GM18858 (cell line): ENCODE data around the gene DGAT2.
A peak's percentile ranks its signal among the peaks of the same experiment; 100 is the strongest.
"Not testable (repeated sequence)": the region's sequence is repeated elsewhere in the genome, so short reads cannot be mapped to it uniquely, and the experiment has no call there.

Source experiments
- ATAC-seq: cut with Tn5 transposase; IDR thresholded peaks from one replicate; pipeline ENCODE4 v1.9.1; 2021; ENCODE audit not compliant: unreplicated experiment

DGAT2 gene

DNA sequence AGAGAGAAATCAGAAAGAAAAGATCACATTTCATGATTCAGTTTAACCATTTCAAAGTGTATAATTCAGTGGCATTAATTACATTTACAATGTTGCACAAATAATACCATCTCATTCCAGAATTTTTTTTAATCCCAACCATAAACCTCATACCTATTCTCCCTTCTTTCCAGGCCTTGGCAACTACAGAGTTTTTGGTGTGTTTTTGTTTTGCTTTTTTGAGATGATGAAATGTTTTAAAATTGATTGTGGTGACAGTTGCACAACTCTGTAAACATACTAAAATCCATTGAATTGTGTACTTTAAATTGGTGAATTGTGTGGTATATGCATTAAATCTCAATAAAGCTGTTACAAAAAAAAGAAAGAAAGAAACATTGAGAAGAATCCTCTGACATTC lies 13.6 kb upstream of the DGAT2 start:
- ATAC-seq: not testable (repeated sequence)

DNA sequence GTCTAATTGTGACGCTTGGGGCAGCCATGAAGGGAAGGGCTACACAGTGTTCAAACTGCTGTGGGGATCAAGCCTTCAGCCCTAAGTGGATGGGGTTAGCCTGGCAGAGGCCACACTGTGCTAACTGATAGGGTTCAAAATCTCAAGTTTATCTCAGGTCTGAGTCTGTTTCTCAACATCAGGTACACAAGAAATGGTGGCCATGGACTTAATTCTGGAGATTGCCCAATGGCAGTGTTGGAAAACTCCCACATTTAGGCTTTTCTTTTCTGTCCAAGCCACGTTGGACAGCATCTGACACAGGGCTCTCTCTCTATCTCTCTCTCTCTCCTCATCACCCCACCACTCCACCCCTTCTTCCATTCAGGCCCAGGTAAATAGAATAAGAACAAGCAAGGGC lies 10.9 kb upstream of the DGAT2 start:
- no peak for ATAC-seq

DNA sequence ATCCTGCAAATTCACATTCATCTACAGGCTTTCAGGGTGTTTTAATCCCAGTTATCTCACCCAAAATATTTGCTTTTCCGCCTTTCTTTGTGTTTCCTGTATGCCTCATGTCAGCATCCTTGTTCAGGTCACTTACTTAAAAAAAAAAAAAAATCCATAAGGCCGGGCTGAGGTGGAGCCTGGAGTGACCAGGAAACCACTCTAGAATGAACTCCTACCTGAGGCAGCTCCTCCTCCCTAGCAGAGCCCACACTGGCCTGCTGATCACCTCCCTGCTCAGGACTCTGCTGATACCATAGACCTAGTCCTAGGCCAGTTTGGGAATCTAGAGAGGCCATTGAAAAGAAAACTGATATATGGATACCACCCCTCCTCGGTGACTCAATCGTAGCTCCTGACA lies 8.7 kb upstream of the DGAT2 start:
- ATAC-seq: no peak

DNA sequence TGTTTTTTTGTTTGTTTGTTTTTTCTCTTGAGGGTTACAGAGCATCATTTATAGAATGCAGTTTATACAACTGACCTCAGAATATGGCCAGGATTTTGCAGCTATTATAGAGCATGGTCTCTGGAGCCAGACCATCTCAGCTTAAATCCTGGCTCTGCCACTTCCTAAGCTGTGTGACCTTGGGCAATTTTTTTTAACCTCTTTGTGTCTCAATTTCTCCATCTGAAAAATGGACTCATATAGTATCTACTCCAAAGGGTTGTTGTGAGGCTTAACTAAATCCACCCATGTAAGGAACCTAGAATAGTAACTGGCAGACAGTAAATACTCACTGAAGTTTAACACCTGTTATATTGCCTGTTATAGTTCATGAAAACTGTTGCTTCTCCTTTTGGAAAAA lies 8.3 kb upstream of the DGAT2 start:
- no peak for ATAC-seq

DNA sequence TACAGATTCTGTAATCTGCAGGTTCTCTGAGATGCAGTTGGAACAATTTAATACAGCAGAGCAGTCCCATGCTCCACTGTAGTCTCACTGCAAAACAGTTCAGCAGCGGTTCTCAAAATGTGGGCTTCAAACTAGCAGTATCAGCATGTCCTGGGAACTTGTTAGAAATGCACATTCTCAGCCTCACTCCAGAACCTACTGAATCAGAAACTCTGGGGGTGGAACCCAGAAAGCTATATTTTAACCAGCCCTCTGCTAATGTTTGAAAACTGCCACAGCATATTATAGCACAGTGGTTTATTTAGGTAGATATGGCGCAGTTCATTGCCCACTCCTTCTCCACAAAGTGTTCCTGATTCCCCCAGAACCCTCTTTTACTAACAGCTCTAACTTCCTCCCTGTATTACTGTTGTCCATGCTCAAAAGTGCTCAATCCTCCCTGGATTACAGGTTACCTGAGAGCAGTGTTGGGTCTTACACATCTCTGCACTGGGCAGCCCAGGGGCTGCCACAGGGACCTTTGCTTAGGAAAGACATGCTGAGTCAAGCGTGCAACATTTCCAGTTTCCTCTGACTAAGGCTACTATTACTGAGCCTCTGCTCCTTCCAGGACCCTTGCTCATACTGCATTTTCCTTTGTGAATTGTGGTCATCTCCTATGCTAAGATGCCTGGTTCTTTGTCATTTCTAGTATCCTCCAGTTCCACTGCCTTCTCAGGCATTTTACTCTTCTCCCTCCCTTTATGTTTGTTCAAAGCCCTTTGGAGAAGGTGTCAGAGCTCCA lies 7.7 kb upstream of the DGAT2 start:
- ATAC-seq: no peak

DNA sequence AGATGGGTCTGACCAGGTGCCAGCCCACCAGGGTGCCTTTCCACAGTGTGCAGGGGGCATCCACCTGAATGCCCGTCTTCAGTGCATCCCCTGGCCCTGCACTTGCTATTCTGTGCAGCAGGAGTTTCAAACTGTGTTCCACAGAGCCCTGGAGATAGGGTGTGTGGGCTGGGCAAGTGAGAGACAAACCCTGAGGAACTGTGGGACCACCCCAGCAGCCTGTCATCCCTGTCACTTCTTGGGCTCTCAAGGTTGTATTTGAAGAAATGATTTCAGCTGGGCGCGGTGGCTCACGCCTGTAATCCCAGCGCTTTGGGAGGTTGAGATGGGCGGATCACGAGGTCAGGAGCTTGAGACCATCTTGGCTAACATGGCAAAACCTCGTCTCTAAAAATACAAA lies 6.4 kb upstream of the DGAT2 start:
- ATAC-seq: no peak

DNA sequence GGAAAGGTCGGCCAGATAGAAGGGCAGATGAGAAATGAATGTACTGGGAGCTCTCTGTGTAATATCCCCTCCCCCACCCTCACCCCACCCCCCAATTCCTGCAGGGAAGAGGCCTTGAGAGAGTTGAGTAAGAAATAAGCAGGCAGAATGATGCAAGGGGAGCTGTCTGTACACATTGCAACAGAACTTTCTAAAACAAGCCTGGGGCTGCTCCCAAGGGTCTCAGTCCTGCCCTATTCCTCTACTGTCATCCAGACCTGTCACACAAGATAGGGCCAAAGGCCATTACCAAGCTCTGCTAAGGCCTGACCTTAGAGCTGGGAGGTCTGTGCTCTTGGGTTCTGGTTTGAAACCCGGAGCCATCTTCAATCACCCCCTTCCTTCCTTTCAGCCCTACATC lies 5.7 kb upstream of the DGAT2 start:
- ATAC-seq: no peak

DNA sequence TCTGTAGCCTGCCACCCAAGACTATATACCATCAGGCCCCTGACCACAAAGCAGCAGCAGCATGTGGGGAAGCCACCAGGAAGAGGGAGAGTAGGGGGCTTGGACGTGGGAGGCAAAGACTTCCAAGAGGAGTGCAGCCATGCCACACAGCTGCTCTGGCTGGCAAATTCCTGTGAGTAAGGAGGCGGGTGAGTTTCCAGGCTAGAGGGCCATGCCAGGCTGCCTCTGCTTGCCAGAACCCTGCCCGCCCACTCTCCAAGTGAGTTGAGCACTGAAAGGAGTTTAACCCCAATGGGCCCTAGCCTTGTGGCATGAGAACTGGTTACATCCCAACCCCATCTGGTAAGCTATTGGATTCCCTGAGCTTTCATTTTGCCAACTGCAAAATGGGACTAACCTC lies 4.7 kb upstream of the DGAT2 start:
- ATAC-seq: no peak

DNA sequence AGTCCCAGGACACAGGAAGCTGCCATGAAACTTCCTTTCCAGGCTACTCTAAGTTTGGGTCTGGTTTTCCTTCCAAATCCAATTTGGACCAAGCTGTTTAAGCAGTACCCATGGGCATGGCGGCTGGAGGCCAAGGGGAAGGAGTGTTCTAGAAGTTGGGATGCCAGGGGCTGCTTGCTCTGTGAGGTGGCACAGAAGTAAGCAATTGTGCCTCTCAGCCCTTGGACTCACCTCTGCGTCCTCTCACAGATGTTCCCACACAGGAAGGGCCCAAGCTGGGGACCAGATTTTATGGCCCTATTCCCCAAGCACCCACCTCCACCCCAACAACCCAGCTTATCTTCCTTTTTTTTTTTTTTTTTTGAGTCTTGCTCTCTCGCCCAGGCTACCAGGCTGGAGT lies 3.5 kb upstream of the DGAT2 start:
- ATAC-seq: no peak

DNA sequence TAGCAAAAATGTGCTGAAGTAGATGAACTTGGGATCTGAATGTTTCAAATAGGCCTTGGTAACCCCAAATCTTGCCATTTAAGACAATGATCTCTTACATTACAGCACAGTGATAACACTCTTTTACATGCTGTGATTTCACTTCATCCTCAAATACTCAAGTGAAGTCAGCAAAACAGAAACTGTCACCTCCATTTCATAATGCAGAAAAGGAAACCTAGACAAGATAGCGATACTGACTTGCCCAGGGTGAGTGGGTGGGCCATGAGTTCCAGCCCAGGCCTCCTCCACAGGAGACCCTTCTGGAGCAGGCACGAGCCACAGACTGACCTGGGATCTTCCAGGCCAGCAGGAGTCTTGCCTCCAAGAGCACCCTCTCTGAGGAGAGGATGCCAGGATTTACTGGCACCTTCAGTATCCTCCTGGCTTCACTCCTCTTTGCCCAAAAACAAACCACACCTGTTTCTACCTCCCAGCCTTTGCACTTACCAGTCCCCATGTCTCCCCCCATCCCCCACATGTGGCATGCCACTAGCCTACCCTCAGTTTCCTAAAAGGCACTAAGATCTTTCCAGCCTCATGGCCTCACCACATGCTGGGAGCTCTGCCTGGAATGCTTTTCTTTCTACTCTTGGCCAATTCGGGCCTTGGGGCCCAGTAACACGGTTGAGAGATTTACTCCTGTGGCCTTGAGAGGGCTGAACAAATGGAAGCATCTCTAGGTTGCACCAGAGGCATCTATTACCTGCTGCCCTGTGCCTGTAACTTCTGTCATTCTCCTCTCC lies 1.9 kb upstream of the DGAT2 start:
- ATAC-seq: no peak

DNA sequence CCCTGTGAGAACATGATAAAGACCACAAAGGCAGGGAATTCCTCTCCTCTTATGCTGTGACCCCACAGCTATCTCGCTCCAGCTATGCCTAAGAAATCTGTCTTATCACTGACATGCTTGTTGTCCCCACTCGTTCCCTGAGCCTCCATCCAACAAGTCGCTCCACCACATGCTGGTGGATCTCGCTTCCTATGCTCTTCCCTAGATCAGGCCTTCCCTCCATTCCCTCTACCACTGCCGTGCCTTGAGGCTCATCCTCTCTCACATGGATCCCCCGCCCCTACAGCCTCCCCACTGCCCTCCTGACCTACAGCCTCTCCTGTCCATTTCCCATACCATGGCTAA lies 1.4 kb upstream of the DGAT2 start:
- no peak for ATAC-seq

DNA sequence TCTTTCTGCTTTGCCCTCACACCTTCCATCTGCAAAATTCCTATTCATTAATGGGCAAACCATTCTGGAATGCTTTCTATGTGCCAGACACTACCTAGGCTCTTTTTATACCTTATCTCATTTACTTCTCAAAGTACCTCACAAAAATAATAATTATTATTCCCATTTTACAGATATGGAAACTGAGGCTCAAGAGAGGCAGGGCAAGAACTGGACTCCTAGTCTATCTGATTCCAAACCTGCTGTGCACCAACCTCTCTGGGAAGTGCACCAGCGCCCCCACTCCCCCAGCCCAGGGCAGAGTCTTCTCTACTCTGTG lies 826 bp upstream of the DGAT2 start:
- ATAC-seq: no peak

DNA sequence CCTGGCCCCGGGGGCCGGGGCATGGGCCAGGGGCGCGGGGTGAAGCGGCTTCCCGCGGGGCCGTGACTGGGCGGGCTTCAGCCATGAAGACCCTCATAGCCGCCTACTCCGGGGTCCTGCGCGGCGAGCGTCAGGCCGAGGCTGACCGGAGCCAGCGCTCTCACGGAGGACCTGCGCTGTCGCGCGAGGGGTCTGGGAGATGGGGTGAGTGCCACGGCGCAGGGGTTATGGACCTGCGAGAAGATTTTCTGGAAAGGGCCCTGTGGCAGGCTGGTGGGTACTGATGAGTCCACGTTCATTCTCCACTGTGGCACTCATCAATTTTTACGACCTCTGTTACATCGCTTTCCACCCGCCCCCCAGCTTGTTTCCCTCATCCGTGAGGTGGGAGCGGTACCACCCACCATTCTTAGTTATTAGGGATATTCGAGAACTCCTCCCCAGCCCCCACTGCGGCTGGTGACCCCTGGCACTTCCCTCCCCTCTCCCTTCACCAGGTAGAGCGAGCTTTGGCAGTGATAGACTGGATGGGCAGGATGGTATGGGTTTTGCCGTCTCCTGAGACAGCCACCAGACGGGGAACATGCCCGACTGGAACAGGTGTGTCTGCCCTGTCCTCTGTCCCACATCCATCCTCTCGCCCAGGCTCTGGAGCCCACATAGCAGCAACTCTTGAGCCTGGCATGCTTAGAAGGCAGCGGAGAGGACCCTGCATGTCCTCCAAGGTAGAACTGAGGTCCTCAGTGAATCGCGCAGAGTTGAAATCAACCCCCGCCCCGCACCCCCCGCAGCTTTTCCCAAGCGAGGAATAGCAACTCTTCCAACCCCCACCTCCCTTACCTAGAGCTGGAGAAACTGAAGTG lies 562 bp downstream of the DGAT2 start:
- no peak for ATAC-seq

DNA sequence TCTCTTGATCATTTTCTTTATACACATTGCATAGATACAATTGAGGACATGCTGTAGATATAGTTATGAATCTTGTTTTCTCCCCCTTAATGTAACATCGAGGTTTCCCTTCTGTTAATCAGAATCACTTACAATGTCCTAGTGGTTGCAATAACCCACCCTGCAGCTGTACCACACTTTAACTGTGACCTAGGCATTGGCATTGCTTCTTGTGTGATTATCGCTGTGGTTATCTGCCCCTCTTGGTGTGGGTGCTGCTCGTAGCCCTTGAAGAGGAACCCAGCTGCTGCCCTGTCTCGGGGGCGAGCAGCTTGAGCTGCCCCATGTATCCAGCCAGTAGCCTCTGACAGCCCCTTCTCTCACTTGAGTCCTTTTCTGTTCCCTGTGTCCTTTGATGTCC lies 1.5 kb downstream of the DGAT2 start:
- no peak for ATAC-seq

DNA sequence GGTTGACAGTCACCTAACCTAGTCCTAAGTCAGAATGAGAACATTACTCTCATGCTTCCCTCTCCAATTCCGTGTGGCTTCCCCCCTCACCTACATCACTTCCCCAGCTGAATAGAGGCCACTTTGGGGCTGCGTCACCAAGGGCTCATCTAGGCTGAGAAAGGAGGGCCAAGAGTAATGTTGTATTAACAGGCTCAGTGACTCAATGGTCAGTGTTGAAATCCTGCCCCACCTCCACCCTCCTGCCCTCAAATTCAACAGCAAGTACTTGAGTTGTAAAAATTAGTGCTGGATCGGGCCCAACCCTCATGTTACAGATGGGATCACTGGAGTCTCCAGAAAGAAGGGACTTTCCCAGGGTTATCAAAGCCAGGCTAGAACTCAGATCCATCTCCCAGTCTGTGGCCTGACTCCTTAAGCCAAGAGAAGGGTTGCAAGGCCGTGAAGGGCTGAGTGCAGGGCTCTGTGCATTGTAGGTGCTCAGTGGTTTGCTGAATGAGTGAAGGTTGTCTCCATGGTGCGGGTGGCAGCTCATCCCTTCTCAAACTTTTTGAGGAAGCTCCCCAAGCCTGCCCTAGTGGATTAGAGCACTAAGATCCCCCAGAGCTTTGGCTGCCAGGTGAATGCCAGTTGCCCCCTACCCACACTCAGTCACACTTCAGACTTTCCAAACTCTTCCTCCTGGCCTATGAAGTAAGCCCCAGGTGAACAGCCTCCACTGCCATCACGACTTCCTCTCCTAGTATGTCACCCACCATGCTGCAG lies 3.2 kb downstream of the DGAT2 start:
- no peak for ATAC-seq

DNA sequence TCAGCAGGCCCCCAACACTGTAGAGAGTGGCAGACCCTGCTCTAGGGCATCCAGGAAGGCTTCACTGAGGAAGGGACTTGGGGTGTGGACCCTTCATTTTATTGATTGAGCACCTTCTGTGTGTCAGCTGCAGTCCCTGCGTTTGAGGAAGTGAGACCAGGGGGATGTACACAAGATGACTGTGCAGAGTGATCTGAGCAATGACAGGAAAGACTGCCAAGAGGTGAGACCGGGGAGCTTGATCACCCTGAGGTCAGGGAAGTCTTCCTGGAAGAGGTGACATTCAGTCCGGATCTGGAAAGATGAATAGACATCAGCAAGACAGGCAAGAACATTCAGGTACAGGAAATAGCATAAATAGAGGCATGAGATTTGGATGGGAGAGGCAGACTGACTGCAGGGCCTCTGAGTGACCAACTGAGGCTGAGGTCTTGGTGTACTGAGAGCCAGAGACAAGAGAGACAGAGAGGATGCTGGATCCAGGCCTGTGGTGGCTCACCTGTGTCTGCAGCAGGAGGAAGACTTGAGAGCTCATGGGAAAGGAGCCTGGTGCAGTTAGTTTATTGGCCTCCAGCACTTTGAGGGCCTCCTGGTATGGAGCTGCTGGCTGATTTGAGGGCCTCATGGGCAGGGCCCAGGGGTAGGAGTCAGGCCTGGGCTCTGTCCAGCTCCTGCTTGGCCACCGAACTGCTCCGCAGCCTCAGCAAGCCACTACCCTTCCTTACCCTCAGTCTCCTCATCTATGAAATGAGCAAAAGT lies 5.2 kb downstream of the DGAT2 start:
- ATAC-seq: peak; percentile 82

DNA sequence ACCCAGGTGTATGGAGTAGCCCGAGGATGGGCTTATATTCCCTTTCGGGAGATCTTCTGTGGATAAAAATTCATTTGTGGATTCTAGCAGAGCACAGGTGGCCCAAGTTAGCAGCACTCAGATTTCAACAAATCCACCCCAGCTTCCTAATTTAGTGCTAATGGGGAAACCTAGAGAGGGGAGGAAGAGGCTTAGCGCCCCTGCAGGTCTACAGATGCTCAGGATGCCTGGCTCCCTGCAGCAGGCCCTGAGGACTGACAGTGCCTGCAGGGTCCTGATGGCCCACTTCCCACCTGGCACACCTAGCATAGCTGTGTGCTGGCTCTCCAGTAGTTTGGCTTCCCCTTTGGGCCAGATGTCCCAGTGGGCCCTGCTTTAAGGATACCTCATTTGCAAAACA lies 6.5 kb downstream of the DGAT2 start:
- ATAC-seq: no peak

DNA sequence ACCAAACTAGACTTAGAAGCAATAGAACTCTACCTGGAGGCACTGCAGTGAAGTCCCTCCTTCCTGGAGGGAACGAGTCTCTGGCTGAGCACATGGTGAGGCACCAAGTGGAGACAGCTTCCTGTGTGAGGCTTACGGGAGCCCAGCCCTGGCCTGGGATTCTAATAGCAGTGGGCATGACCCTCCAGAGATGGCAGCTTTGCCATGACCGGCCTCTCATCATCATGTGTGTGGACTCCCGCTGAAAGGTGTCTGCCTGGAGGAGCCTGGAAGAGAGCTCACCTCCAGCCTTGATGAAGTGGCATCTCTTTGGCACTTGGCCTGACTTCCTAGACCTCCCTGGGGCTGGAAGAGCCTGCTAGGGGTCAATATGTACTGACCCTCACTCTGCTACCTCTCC lies 8.0 kb downstream of the DGAT2 start:
- ATAC-seq: no peak

DNA sequence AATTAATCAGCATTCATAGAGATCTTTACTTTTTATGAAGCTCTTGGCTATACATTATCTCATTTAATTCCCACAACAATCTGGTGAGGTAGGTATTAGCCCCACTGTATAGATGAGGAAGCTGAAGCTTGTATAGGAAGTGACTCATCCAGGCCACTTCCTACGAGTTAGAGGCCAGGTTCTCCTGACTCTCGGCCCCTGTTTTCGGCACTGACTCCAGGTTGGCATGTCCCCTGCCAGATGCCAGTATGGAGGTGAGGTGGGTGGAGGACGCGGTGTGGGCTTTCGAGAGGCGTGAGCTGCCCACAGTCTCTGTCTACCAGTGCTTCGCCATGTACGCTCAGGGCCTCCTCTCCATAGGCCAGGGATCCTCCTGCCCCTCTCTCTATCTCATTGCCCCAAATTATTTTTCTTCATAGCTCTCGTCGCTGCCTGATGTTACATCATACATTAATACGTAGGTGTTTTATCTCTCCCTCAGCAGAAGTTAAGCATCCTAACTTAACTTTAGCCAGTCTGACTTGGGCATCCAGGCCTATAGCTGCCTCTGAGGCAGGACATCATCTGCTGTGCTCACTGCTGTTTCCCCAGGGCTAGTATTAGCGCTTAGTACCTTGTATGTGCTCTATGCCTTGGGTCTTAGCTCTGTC lies 9.0 kb downstream of the DGAT2 start:
- ATAC-seq: no peak

DNA sequence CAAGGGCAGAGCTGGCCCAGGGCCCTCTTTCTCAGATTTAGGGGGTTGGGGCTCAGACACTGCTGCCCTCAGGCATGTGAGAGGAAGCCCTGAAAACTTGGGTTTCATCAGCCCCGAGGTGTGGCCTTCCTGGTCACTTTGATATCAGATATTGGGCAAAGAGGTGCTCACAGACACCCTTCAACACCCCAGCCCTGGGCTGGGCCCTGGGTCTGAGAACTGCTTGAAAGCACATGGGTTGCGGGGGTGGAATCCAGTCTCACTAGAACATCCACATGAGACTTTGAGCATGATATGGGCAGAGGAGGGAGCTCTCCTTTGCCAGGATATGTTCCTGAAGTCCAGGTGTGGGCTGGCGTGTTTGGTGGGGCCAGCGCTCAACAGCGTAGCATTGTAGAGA lies 10.4 kb downstream of the DGAT2 start:
- ATAC-seq: no peak
